RKO (cell line): ENCODE results near the gene FANCG.

ENCODE experiments used
- DNase-seq: peaks from one replicate; pipeline ENCODE4 v3.0.0-alpha.2; 2016; ENCODE audit warnings: low spot score

The FANCG gene

GRCh38 chr9:35079426-35080341, at the start of gene FANCG:
Gene FANCG, minus strand, starts transcription at chr9:35079942. Its CDS starts 418 bp downstream, at chr9:35079524.
- peak; percentile 93 for DNase-seq

- DNase-seq: peak; percentile 94
Observed at GRCh38 chr9:35116898-35117551, 37.3 kb upstream of the FANCG start.

GRCh38 chr9:35116539-35116897, 36.8 kb upstream of the FANCG start:
- no peak for DNase-seq

- peak; percentile 93 for DNase-seq
Observed at GRCh38 chr9:35115680-35116538, 36.2 kb upstream of the FANCG start, which contains the start of gene ATOSB. Gene ATOSB, minus strand, starts transcription at chr9:35115862. Its CDS starts 7,588 bp downstream, at chr9:35108274.

GRCh38 chr9:35114840-35115628, 35.3 kb upstream of the FANCG start:
- DNase-seq: peak; percentile 70

- DNase-seq: peak; percentile 35
Observed at GRCh38 chr9:35114113-35114839, 34.5 kb upstream of the FANCG start.

GRCh38 chr9:35112257-35113020, 32.7 kb upstream of the FANCG start:
- DNase-seq: peak; percentile 34

GRCh38 chr9:35111001-35111933, 31.5 kb upstream of the FANCG start:
- DNase-seq: peak; percentile 99

GRCh38 chr9:35110327-35110761, 30.6 kb upstream of the FANCG start:
- DNase-seq: peak; percentile 51

GRCh38 chr9:35108946-35109575, 29.3 kb upstream of the FANCG start:
- DNase-seq: no peak

GRCh38 chr9:35108461-35108860, 28.7 kb upstream of the FANCG start:
- DNase-seq: no peak

GRCh38 chr9:35107297-35108290, 27.9 kb upstream of the FANCG start:
- no peak for DNase-seq

GRCh38 chr9:35106343-35106730, 26.6 kb upstream of the FANCG start:
- DNase-seq: no peak

- DNase-seq: no peak
Observed at GRCh38 chr9:35105571-35106342, 26.0 kb upstream of the FANCG start.

- no peak for DNase-seq
Observed at GRCh38 chr9:35105126-35105525, 25.4 kb upstream of the FANCG start.

- DNase-seq: no peak
Observed at GRCh38 chr9:35104586-35104985, 24.8 kb upstream of the FANCG start.
